ENCODE measurements around the gene SPATS2L.

GRCh38 chr2:200301953-200302858 lies 4.3 kb upstream of the SPATS2L start:
- TF ChIP-seq CTCF (conservative IDR thresholded peaks at IDR 0.05; ENCODE audit: low read depth, low read length) (no peak), EZH2 (IDR thresholded peaks at IDR 0.05; ENCODE audit: low read length, unreplicated experiment) (no peak)
